Heart left ventricle (tissue), 13 donors: ENCODE data around the gene POC1A.

Experiments
- POLR2A ChIP-seq, 2 donors: fragments of 450-650 bp; IDR thresholded peaks; one replicate each; pipeline ENCODE4 v1.6.1; 2017; ENCODE audit warnings: antibody characterized with exemption in 2 of 2, mild to moderate bottlenecking in 2 of 2, moderate library complexity in 2 of 2
- TF ChIP-seq, protein P1 (sequence below), 12 donors: fragments of 200-600 bp; sonication (generic) in 4 of 12; IDR thresholded peaks; one replicate each; pipeline versions ENCODE4 v1.5.0 to v1.8.0; 2018 to 2022; ENCODE audit warnings: antibody characterized with exemption in 12 of 12, mild to moderate bottlenecking in 5 of 12
- donor health status: ischemic (EF 13 %, LVEDD 7.1; RV severe dilation, severe dysfunction).
- donor health status: DM: no; HTN: yes; CAD: no.
- donor health status: DM: no; HTN: no; CAD: no.
- donor health status: ischemic (EF 25% LVEDD 6.9; RV normal size, moderate dysfunction).
- donor health status: ischemic (EF 25% LVEDD 5.7; RV mildly dilated, moderate dysfunction).
- donor health status: ischemic (EF 35%, LVEDD 5.7; RV mildly dilated, moderate dysfunction).
- donor health status: nonischemic (EF 11% LVEDD 7.7; RV severe dilation, severe dysfunction).
- donor health status: DM: yes; HTN: yes; CAD: no.
- donor health status: PGD.
- donor health status: ischemic (EF 29% LVEDD 5.4; RV normal size, mild dysfunction).
- donor health status: nonischemic (EF 23%, LVEDD 6.1; RV moderate dilation, normal function).

- TF ChIP-seq, protein P1, sequence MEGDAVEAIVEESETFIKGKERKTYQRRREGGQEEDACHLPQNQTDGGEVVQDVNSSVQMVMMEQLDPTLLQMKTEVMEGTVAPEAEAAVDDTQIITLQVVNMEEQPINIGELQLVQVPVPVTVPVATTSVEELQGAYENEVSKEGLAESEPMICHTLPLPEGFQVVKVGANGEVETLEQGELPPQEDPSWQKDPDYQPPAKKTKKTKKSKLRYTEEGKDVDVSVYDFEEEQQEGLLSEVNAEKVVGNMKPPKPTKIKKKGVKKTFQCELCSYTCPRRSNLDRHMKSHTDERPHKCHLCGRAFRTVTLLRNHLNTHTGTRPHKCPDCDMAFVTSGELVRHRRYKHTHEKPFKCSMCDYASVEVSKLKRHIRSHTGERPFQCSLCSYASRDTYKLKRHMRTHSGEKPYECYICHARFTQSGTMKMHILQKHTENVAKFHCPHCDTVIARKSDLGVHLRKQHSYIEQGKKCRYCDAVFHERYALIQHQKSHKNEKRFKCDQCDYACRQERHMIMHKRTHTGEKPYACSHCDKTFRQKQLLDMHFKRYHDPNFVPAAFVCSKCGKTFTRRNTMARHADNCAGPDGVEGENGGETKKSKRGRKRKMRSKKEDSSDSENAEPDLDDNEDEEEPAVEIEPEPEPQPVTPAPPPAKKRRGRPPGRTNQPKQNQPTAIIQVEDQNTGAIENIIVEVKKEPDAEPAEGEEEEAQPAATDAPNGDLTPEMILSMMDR (IDR thresholded peaks at IDR 0.05), result no peak
- TF ChIP-seq POLR2A (IDR thresholded peaks at IDR 0.05), result no peak
Observed at GRCh38 chr3:52177701-52178042, 23.4 kb upstream of the POC1A start.
